Endothelial cell of hepatic sinusoid (primary cell): ENCODE results near the gene GPC5.

ENCODE experiments used
- in situ Hi-C: cut with HindIII; loops from 2 replicates; pipeline ENCODE4 v1.10.0; 2017; ENCODE audit warnings: low sequenced_read_pairs

Gene GPC5

GRCh38 chr13:91580749-91581148, 182.3 kb downstream of the GPC5 start:
- in situ Hi-C loops = no loop called here

DNA sequence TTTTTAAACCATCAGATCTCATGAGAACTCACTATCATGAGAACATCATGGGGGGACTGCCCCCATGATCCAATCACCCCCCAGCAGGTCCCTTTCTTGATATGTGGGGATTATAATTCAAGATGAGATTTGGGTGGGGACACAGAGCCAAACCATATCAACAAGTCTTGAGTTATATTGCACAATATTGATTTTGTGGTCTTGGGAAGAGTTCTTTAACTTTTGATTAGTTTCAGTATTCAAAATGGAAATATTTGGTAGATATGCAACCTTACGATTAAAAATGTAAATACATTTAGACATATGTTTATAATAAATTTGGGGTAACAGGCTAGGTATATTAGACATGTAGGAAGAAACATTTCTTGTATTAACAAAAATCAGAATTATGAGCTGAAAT, 188.2 kb downstream of the GPC5 start:
- in situ Hi-C loops = loop anchor here (5.0 kb wide), 1 partner anchor 61 kb away; no protein-coding TSS in a partner anchor

- in situ Hi-C loops = loop anchor here (5.0 kb wide), 1 partner anchor 59 kb away; no protein-coding TSS in a partner anchor
Measured at GRCh38 chr13:91588541-91588940, 190.1 kb downstream of the GPC5 start.

- in situ Hi-C loops = loop anchor here (5.0 kb wide), 1 partner anchor 55 kb away; no protein-coding TSS in a partner anchor
Measured at GRCh38 chr13:91592056-91593014, 193.9 kb downstream of the GPC5 start.

GRCh38 chr13:91593456-91593855, 195.0 kb downstream of the GPC5 start:
- in situ Hi-C loops = loop anchor here (5.0 kb wide), 1 partner anchor 56 kb away; no protein-coding TSS in a partner anchor

DNA sequence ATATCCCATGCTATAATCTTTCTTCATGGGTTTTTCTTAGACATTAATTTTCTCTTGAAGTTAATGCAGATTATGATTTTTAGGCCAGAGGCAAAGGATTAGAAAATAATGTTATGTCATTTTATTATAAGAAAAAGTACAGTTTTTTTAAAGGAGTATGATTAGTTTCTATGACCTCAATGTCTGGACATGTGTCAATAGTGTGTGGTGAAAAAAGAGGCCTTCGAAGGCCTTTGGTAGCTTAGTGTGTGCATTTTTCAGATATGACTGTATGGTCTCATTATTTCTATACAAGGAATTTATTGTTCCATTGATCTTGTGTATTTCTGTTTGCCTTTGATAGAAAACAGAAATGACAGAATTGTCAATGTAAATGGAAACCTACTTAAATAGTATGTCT, 195.6 kb downstream of the GPC5 start:
- in situ Hi-C loops = loop anchor here (5.0 kb wide), 1 partner anchor 57 kb away; no protein-coding TSS in a partner anchor

GRCh38 chr13:91595677-91596076, 197.3 kb downstream of the GPC5 start:
- in situ Hi-C loops = no loop called here

- in situ Hi-C loops = no loop called here
Measured at GRCh38 chr13:91596842-91597241, 198.4 kb downstream of the GPC5 start.

DNA sequence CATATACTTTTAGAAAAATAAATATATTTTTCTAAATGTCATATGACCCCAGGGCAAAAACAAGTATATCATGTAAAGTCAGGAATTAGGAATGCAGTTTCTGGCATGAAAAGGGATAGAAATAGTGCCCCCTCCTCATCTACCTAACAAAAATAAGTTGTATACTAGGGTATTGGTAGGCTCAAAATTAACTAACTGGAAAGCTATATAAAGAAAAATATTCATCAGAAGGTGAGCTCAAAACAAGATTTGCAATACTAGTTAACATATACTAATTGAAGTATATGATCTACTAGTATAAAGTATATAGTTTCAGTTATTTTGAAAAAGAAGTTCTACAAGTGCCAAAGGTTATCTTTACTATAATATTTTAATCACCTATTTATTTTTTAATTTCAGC, 200.2 kb downstream of the GPC5 start:
- in situ Hi-C loops = no loop called here

GRCh38 chr13:91601273-91601672, 202.9 kb downstream of the GPC5 start:
- in situ Hi-C loops = no loop called here

- in situ Hi-C loops = no loop called here
Measured at GRCh38 chr13:91601807-91602206, 203.4 kb downstream of the GPC5 start.

DNA sequence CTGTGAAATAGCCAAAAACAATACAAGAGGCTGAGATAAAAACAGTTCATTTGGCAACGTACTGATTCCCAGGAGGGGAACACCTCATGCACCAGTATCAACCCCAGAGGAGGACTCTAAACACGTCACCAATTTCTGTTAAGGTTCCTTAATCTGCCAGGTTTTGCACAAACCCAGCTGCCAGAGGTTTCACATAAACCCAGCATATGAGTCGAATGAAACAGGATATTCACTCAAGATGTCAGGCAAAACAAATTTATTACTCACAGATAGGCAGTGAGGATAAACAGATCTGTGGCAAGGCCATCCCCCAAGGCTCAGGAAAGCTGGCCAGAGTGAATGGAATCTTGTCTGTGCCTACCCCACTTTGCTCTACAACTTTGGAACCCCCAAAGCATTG, 210.9 kb downstream of the GPC5 start:
- in situ Hi-C loops = no loop called here

DNA sequence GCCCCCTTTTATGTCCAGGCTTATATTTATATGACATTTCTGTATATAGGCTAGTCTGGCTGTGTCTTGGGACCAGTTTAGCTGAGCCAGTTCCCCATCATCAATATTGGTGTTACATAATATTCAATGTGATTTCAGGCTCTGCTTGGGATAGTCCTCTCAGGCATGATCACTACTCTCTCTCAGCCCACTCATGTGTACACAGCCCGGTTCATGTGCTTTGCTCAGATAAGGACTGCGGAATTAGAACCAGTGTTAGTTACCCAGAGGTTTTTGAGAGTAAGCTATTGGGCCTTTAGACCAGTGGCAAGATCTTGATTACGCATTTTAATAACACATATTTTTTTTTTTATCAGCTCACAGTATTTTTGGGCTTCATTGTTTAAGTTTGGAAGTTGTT, 219.9 kb downstream of the GPC5 start:
- in situ Hi-C loops = no loop called here

GRCh38 chr13:91620670-91621141, 222.3 kb downstream of the GPC5 start:
- in situ Hi-C loops = no loop called here

- in situ Hi-C loops = no loop called here
Measured at GRCh38 chr13:91621161-91621560, 222.7 kb downstream of the GPC5 start.

DNA sequence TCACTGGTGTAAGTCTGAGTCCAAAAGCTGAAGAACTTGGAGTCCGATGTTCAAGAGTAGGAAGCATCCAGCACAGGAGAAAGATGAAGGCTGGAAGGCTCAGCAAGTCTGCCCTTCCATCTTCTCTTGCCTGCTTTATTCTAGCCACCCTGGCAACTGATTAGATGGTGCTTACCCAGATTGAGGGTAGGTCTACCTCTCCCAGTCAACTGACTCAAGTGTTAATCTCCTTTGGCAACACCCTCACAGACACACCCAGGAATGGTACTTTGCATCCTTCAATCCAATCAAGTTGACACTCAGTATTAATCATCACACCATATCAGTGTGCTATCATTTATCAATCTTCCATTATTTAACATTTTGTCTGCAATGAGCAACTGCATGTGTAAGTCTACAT, 223.5 kb downstream of the GPC5 start:
- in situ Hi-C loops = no loop called here

DNA sequence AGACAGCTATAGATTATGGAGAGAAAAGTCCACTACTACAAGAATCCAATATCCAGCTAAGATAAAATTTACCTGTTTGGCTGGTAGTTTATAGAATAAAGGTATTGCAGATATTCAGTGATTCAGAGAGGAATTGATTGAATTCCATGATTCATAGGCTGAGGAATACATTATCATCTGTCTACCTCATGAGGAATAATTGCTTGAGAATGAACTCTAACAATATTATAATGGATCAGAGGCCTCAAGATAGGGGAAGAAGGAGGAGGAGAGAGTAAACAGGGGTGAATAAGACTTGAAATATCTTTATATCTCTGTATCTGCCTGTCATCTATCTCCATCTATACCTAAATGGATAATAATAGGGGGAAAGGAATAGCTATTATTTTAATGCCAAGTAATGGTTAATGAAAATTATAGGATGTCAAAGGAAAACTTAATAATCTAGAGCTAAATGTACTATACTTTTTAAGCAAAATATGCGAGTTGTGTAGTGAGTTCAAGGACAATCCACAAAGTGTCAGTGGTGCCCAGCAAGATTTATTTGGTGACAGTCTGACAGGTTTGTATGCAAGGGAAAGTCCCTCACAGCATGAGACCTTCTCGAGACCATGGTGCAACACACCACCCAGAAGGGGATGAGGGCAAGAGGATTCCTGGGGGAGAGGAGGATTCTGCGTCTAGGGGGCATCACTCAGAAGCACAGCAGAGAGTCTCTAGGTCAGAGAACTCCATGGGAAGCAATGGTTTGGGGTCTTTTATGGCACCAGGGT, 224.5 kb downstream of the GPC5 start:
- in situ Hi-C loops = no loop called here

GRCh38 chr13:91627952-91628739, 229.7 kb downstream of the GPC5 start:
- in situ Hi-C loops = no loop called here

- in situ Hi-C loops = no loop called here
Measured at GRCh38 chr13:91630946-91631345, 232.5 kb downstream of the GPC5 start.

DNA sequence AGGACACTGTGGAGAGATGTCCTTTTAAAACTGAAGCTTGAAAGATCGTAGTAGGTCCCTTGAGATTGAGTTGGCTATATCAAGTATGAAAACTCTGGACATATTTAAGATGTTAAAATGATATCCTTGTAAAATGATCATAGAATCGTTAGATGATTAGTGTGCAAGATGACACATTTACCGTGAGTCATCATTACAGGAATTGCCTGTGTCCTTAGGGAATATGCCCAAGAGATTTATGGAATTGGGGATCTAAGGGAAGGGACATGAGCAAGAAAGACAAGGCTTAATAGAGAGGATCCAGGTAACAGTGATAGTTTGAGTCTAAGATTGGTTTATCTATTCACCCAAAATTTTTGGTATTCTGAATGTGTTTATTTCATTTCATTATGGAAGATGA, 233.7 kb downstream of the GPC5 start:
- in situ Hi-C loops = no loop called here

- in situ Hi-C loops = no loop called here
Measured at GRCh38 chr13:91639330-91639729, 240.9 kb downstream of the GPC5 start.
